Testis (tissue), 2 donors: Measurements from ENCODE around the gene RAX2.

Source experiments
- POLR2A ChIP-seq: fragments of 450-650 bp; IDR thresholded peaks from one replicate; pipeline ENCODE4 v1.6.1; 2017; ENCODE audit warnings: antibody characterized with exemption, mild to moderate bottlenecking, moderate library complexity
- TF ChIP-seq, protein P1 (sequence below), 3 experiments: fragments of 450-650 bp in 2 of 3; fragments of 200-600 bp in 1 of 3; sonication (generic) in 1 of 3; IDR thresholded peaks; one replicate each; pipeline ENCODE4 v1.5.1; 2016 to 2019; ENCODE audit warnings: antibody characterized with exemption in 3 of 3, mild to moderate bottlenecking in 2 of 3, moderate library complexity in 1 of 3

DNA sequence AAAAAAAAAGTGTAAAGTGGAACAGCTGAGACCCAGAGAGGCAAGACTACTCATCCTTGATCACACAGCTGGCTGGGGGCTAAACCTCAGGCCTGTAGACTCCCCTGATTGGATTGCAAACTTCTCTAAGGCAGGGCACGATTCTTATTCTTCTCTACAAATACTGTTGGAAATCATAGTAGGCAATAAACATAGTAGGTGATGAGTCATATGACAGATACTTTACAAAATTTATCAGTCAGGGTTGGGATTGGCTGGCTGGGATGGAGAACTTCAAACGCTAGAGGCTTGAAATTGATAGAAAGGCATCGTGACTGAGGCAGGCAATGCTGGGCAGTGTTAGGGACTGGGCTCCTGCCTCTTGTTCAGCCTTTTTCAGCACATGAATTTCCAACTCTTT is 20.1 kb upstream of the RAX2 start:
- TF ChIP-seq, protein P1, sequence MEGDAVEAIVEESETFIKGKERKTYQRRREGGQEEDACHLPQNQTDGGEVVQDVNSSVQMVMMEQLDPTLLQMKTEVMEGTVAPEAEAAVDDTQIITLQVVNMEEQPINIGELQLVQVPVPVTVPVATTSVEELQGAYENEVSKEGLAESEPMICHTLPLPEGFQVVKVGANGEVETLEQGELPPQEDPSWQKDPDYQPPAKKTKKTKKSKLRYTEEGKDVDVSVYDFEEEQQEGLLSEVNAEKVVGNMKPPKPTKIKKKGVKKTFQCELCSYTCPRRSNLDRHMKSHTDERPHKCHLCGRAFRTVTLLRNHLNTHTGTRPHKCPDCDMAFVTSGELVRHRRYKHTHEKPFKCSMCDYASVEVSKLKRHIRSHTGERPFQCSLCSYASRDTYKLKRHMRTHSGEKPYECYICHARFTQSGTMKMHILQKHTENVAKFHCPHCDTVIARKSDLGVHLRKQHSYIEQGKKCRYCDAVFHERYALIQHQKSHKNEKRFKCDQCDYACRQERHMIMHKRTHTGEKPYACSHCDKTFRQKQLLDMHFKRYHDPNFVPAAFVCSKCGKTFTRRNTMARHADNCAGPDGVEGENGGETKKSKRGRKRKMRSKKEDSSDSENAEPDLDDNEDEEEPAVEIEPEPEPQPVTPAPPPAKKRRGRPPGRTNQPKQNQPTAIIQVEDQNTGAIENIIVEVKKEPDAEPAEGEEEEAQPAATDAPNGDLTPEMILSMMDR (IDR thresholded peaks at IDR 0.05): no peak
- no peak for TF ChIP-seq POLR2A
